DOHH2 (cell line): ENCODE results near the gene CALN1.

Source experiments
- H3F3A ChIP-seq: fragments of 200-600 bp; sonication (generic), shearing (Covaris generic); 2 replicates; pipeline ENCODE4 v1.6.0; 2016; ENCODE audit warnings: antibody characterized with exemption, mild to moderate bottlenecking; ENCODE audit not compliant: control insufficient read depth, insufficient read depth
- H3K27ac ChIP-seq: fragments of 200-600 bp; sonication (generic); 2 replicates; pipeline ENCODE4 v1.5.1; 2014; ENCODE audit warnings: low read depth, mild to moderate bottlenecking, low read length, moderate library complexity
- H3K27me3 ChIP-seq: fragments of 200-600 bp; sonication (generic); 2 replicates; pipeline ENCODE4 v1.6.1; 2014; ENCODE audit warnings: mild to moderate bottlenecking, low read length, mixed read lengths; ENCODE audit not compliant: control insufficient read depth
- H3K36me3 ChIP-seq: fragments of 200-600 bp; sonication (generic); 2 replicates; pipeline ENCODE4 v1.6.1; 2014; ENCODE audit warnings: mild to moderate bottlenecking, low read length, moderate library complexity, mixed read lengths; ENCODE audit not compliant: control insufficient read depth
- H3K4me1 ChIP-seq: fragments of 200-600 bp; sonication (generic); 2 replicates; pipeline ENCODE4 v1.6.1; 2014; ENCODE audit warnings: mild to moderate bottlenecking, low read length, mixed read lengths; ENCODE audit not compliant: control insufficient read depth
- H3K4me2 ChIP-seq: fragments of 200-600 bp; sonication (generic); 2 replicates; pipeline ENCODE4 v1.6.0; 2014; ENCODE audit warnings: mild to moderate bottlenecking, low read length, moderate library complexity
- H3K4me3 ChIP-seq: fragments of 200-600 bp; sonication (generic); 2 replicates; pipeline ENCODE4 v1.5.1; 2014; ENCODE audit warnings: mild to moderate bottlenecking, low read length, mixed read lengths
- H3K79me2 ChIP-seq: fragments of 200-600 bp; sonication (generic); 2 replicates; pipeline ENCODE4 v1.6.1; 2014; ENCODE audit warnings: mild to moderate bottlenecking, low read length, mixed read lengths; ENCODE audit not compliant: control insufficient read depth
- H3K9me2 ChIP-seq: fragments of 200-600 bp; sonication (generic); replicated peaks from 2 replicates; pipeline ENCODE4 v1.6.1; 2014; ENCODE audit warnings: mild to moderate bottlenecking, low read length, mixed read lengths; ENCODE audit not compliant: control insufficient read depth
- H3K9me3 ChIP-seq: fragments of 200-600 bp; sonication (generic); 2 replicates; pipeline ENCODE4 v1.6.1; 2014; ENCODE audit warnings: antibody characterized with exemption, low read length, mixed read lengths; ENCODE audit not compliant: control insufficient read depth, insufficient read depth
- H4K20me1 ChIP-seq: fragments of 200-600 bp; sonication (generic); 2 replicates; pipeline ENCODE4 v1.6.0; 2014; ENCODE audit warnings: low read depth, mild to moderate bottlenecking, antibody characterized with exemption, low read length, moderate library complexity; ENCODE audit not compliant: control insufficient read depth, insufficient read depth
- CTCF ChIP-seq: fragments of 200-600 bp; sonication (generic); IDR thresholded peaks from one replicate; pipeline ENCODE4 v1.5.1; 2014; ENCODE audit warnings: antibody characterized with exemption, mild to moderate bottlenecking, low read depth, low read length; ENCODE audit not compliant: poor library complexity, severe bottlenecking
- EZH2phosphoT487 ChIP-seq: fragments of 200-600 bp; sonication (generic); IDR thresholded peaks from 2 replicates; pipeline ENCODE4 v1.6.1; 2017; ENCODE audit warnings: borderline replicate concordance, mild to moderate bottlenecking, antibody characterized with exemption, low read length, moderate library complexity, mixed read lengths

The CALN1 gene

DNA sequence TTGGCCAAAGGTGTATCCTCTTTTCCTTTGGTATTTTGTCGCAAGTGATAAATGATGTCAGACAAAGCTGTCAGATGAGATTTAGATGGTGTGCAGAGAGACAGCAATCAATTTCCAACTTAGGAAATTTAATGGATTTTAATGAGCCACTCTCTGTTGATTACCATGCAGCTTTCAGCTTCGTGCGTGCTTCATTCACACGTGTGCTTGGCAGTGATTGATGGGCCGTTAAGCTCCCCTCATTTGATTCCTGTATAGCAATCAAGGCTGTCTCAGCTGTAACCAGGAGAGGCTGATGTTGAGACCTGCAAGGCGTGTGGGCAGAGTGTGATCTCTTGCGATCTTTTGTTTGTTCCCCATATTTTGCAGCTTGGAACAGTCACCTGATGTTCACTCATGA lies 439.6 kb downstream of the CALN1 start:
- H3K9me3 ChIP-seq: 0 out of 2 replicates have a peak, but pooled peaks cover 3% of the 10 kb centered on the region
- no peaks in the 10 kb centered on the region for H3F3A ChIP-seq
- H3K4me2 ChIP-seq: no peak overlapping the region
- no peaks in the 10 kb centered on the region for H3K27me3 ChIP-seq
- TF ChIP-seq EZH2phosphoT487 (no peak), CTCF (no peak)
- H3K4me3 ChIP-seq: no peak overlapping the region
- H4K20me1 ChIP-seq: no peaks in the 10 kb centered on the region
- no peaks in the 10 kb centered on the region for H3K36me3 ChIP-seq
- no peaks in the 10 kb centered on the region for H3K79me2 ChIP-seq
- H3K27ac ChIP-seq: no peak overlapping the region
- H3K9me2 ChIP-seq: no peaks in the 10 kb centered on the region
- no peaks in the 10 kb centered on the region for H3K4me1 ChIP-seq

GRCh38 chr7:71970725-71971124 lies 441.4 kb downstream of the CALN1 start:
- Histone ChIP-seq H3K4me3 (no peak overlapping the region), H3K9me3 (no peaks in the 10 kb centered on the region), H3K4me2 (no peak overlapping the region), H3K4me1 (no peaks in the 10 kb centered on the region), H3K36me3 (no peaks in the 10 kb centered on the region), H3K79me2 (no peaks in the 10 kb centered on the region), H3K27me3 (no peaks in the 10 kb centered on the region), H3K9me2 (no peaks in the 10 kb centered on the region), H3F3A (no peaks in the 10 kb centered on the region), H3K27ac (no peak overlapping the region), H4K20me1 (no peaks in the 10 kb centered on the region)
- TF ChIP-seq EZH2phosphoT487: no peak
- no peak for TF ChIP-seq CTCF

DNA sequence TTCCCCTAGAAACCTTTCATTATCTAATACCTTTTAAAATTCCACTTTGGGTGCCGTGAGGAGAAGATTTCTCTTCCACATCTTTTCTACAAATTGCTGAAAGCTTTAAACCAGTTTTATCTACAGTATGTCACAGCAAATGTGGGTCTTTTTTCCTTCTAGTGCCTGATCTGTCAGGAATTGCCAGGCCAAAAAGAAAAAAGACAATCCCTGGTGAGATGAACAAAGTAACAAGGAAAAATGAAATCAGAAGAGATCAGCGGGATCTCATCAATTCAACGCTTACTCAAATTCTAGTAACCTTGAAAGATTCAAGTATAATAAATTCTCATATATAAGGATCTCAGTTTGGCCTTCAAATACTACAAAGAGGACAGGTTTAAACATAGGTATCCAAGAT lies 449.5 kb downstream of the CALN1 start:
- TF ChIP-seq CTCF (no peak), EZH2phosphoT487 (no peak)
- Histone ChIP-seq H3K79me2 (no peaks in the 10 kb centered on the region), H3K4me1 (no peaks in the 10 kb centered on the region)

GRCh38 chr7:71961283-71961682 lies 450.9 kb downstream of the CALN1 start:
- H3K27ac ChIP-seq: no peak overlapping the region
- peaks cover 3% of the 10 kb centered on the region; the same call in 1 of the 2 replicates for H3K9me3 ChIP-seq
- no peaks in the 10 kb centered on the region for H3K4me1 ChIP-seq

More for the DNA sequence above, 449.5 kb downstream of the CALN1 start:
- Histone ChIP-seq H3K36me3 (no peaks in the 10 kb centered on the region), H3K27me3 (no peaks in the 10 kb centered on the region), H3K9me2 (no peaks in the 10 kb centered on the region), H3K9me3 (peaks cover 3% of the 10 kb centered on the region; the same call in 1 of the 2 replicates), H3K27ac (no peak overlapping the region), H3F3A (no peaks in the 10 kb centered on the region), H3K4me3 (no peak overlapping the region), H3K4me2 (no peak overlapping the region), H4K20me1 (no peaks in the 10 kb centered on the region)

More at GRCh38 chr7:71961283-71961682, 450.9 kb downstream of the CALN1 start:
- Histone ChIP-seq H3K36me3 (no peaks in the 10 kb centered on the region), H3K9me2 (no peaks in the 10 kb centered on the region), H3K4me2 (no peak overlapping the region), H3K79me2 (no peaks in the 10 kb centered on the region), H3K27me3 (no peaks in the 10 kb centered on the region), H3F3A (no peaks in the 10 kb centered on the region), H4K20me1 (no peaks in the 10 kb centered on the region), H3K4me3 (no peak overlapping the region)
- TF ChIP-seq CTCF (no peak), EZH2phosphoT487 (no peak)
